Liver (tissue), 9 donors: Measurements from ENCODE around the gene MAP2K3. TPM values are rescaled to one million over a fixed set of nuclear protein-coding genes. Genes with fewer than 3 reads are reported as not detected.
"Not testable (repeated sequence)": the region's sequence is repeated elsewhere in the genome, so short reads cannot be mapped to it uniquely, and the experiment has no call there.

ENCODE experiments used
- DNase-seq: peaks from one replicate; pipeline ENCODE4 v3.0.0-alpha.2; 2017; ENCODE audit warnings: low spot score
- H3K27ac ChIP-seq, 2 donors: one replicate each; pipeline ENCODE4 v1.7.0; 2013; ENCODE audit warnings: inconsistent platforms in 2 of 2, low read length in 2 of 2, control low read depth in 1 of 2, low read depth in 1 of 2, mild to moderate bottlenecking in 1 of 2
- H3K27me3 ChIP-seq, 4 donors: one replicate each; pipeline versions ENCODE4 v1.6.1 to v1.7.0; 2013; ENCODE audit warnings: low read length in 3 of 4, inconsistent platforms in 1 of 4, mild to moderate bottlenecking in 1 of 4, moderate library complexity in 1 of 4; ENCODE audit not compliant: control insufficient read depth in 4 of 4, insufficient read depth in 4 of 4
- H3K36me3 ChIP-seq, 4 donors: one replicate each; pipeline versions ENCODE4 v1.6.1 to v1.7.0; 2013; ENCODE audit warnings: low read length in 3 of 4, mild to moderate bottlenecking in 3 of 4, low read depth in 1 of 4, moderate library complexity in 1 of 4; ENCODE audit not compliant: control insufficient read depth in 4 of 4, insufficient read depth in 3 of 4
- H3K4me1 ChIP-seq, 4 donors: one replicate each; pipeline versions ENCODE4 v1.6.1 to v1.7.0; 2013; ENCODE audit warnings: low read length in 3 of 4, mild to moderate bottlenecking in 3 of 4, moderate library complexity in 1 of 4; ENCODE audit not compliant: control insufficient read depth in 4 of 4, insufficient read depth in 4 of 4
- H3K4me3 ChIP-seq, 3 donors: one replicate each; pipeline versions ENCODE4 v1.6.1 to v1.7.0; 2013; ENCODE audit warnings: low read length in 3 of 3, control low read depth in 1 of 3, low read depth in 1 of 3, mild to moderate bottlenecking in 1 of 3
- H3K9ac ChIP-seq, 2 donors: one replicate each; pipeline ENCODE4 v1.7.0; 2013; ENCODE audit warnings: low read length in 2 of 2, mild to moderate bottlenecking in 2 of 2, moderate library complexity in 2 of 2, control low read depth in 1 of 2, low read depth in 1 of 2
- H3K9me3 ChIP-seq, 4 donors: one replicate each; pipeline versions ENCODE4 v1.6.1 to v1.7.0; 2013; ENCODE audit warnings: low read length in 3 of 4; ENCODE audit not compliant: control insufficient read depth in 4 of 4
- HNF4A ChIP-seq, 2 donors: conservative IDR thresholded peaks; 2 replicates each; pipeline ENCODE4 v1.6.1; 2016; ENCODE audit warnings: antibody characterized with exemption in 2 of 2, mild to moderate bottlenecking in 2 of 2
- RXRA ChIP-seq, 2 donors: IDR thresholded peaks; 2 replicates each; pipeline ENCODE4 v1.6.1; 2017 to 2018; ENCODE audit warnings: antibody characterized with exemption in 2 of 2, mild to moderate bottlenecking in 1 of 2
- SP1 ChIP-seq: IDR thresholded peaks from 2 replicates; pipeline ENCODE4 v1.6.1; 2018; ENCODE audit warnings: antibody characterized with exemption, mild to moderate bottlenecking
- WGBS: extraction: QIAGEN DNeasy Blood & Tissue Kit; methylation state at CpG from one replicate; pipeline ENCODE4 v1.1.7; 2013; 5-methylcytosine and 5-hydroxymethylcytosine counted together
- polyA plus RNA-seq, 2 donors: library from polyadenylated mRNA; stranded (reverse) in 1 of 2; unstranded in 1 of 2; fragments of 200-250 nt in 1 of 2; fragments of >200 nt in 1 of 2; fragmentation: Nextera tagmentation in 1 of 2; extraction: Ambion mirVana in 1 of 2; gene quantifications; one replicate each; pipeline versions ENCODE4 v1.2.1 to v1.2.3, GENCODE V29; 2013 to 2015
- total RNA-seq, 2 donors: library from RNA; depleted of rRNA; stranded (reverse); fragments of >200 nt; gene quantifications; one replicate each; pipeline ENCODE4 v1.2.3, GENCODE V29; 2014
- donor health status: healthy.
- donor health status: healthy.
- donor health status: healthy.
- donor health status: healthy.
- donor health status: healthy.

Gene MAP2K3
- total and polyA plus RNA-seq, 4 donors, result 21.6 to 88.4 (median 30.5) TPM

DNA sequence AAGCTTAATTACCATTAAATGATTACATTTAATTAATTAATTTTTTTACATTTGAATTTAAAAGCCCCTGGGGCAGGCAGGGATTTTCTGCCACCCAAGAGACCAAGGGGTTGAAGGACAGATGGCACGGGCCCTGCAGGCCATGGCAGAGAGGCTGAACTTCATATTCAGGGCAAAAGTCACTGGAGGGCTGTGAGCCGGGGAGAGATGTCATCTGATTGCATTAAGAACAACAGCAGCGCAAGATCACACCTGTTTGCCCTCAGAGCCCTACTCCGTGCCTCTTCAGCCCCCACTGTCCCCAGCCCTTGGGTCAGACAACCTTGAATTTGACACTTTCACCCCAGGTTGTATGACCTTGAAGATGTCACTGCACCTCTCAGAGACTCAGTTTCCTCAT lies 35.9 kb downstream of the MAP2K3 start:
- 59% methylated on average over 4 of the region's 4 CpGs for WGBS
- H3K27ac ChIP-seq, result not testable (repeated sequence)

GRCh38 chr17:21321061-21321460 lies 36.5 kb downstream of the MAP2K3 start:
- H3K4me1 ChIP-seq, H3K27ac ChIP-seq, H3K9me3 ChIP-seq, H3K4me3 ChIP-seq, H3K27me3 ChIP-seq, H3K9ac ChIP-seq, H3K36me3 ChIP-seq, DNase-seq: not testable (repeated sequence)
- 77% methylated on average over 9 of the region's 9 CpGs for WGBS

More for the DNA sequence above, 35.9 kb downstream of the MAP2K3 start:
- not testable (repeated sequence) for H3K4me3 ChIP-seq, H3K27me3 ChIP-seq, H3K36me3 ChIP-seq, H3K9ac ChIP-seq, DNase-seq, H3K4me1 ChIP-seq, H3K9me3 ChIP-seq
- peak; percentile 63 to 84 for TF ChIP-seq RXRA (IDR thresholded peaks at IDR 0.05)
- TF ChIP-seq SP1, result peak; percentile 31
- peak; percentile 36 to 82 for TF ChIP-seq HNF4A (conservative IDR thresholded peaks at IDR 0.05)

- 81% methylated on average over 9 of the region's 9 CpGs for WGBS
- not testable (repeated sequence) for H3K36me3 ChIP-seq, H3K4me1 ChIP-seq, H3K9ac ChIP-seq, H3K9me3 ChIP-seq, H3K4me3 ChIP-seq, DNase-seq, H3K27me3 ChIP-seq
- H3K27ac ChIP-seq, result peak overlapping the region in 1 of 2 donors; percentile 69
Observed at GRCh38 chr17:21321744-21322191, 37.3 kb downstream of the MAP2K3 start.

- not testable (repeated sequence) for H3K4me1 ChIP-seq, H3K27ac ChIP-seq, H3K27me3 ChIP-seq, H3K9me3 ChIP-seq, DNase-seq, H3K9ac ChIP-seq, H3K36me3 ChIP-seq
- 49% methylated on average over 33 of the region's 37 CpGs for WGBS
- peak overlapping the region in 2 of 3 donors; percentile 40 to 52 for H3K4me3 ChIP-seq
Observed at GRCh38 chr17:21323257-21324111, 39.0 kb downstream of the MAP2K3 start.

- not testable (repeated sequence) for H3K9ac ChIP-seq, H3K9me3 ChIP-seq, H3K4me3 ChIP-seq, H3K4me1 ChIP-seq, DNase-seq, H3K27ac ChIP-seq, H3K27me3 ChIP-seq, H3K36me3 ChIP-seq
- WGBS, result 79% methylated on average over 5 of the region's 5 CpGs
Observed at GRCh38 chr17:21324741-21325140, 40.2 kb downstream of the MAP2K3 start.

DNA sequence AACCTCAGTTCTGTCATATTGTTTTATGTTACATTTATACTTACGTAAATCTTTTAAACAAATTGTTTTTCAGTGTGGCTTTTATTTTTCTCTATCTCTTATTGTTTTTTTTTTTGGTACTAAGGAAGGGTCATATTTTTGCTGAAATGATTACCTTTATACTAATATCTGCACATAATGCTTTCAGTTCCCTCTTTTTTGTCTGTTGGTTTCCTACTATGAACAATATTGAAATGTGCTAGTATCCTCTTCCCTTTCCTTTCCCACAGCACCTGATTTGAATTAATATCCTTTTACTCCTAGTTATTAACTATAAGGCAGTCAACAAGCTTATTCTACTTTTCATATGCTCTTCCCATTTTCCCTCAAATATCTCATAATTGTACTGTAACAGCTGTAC lies 43.4 kb downstream of the MAP2K3 start:
- not testable (repeated sequence) for DNase-seq, H3K4me1 ChIP-seq, H3K9ac ChIP-seq, H3K4me3 ChIP-seq, H3K27ac ChIP-seq, H3K9me3 ChIP-seq, H3K36me3 ChIP-seq, H3K27me3 ChIP-seq
- 67% methylated on average over 1 of the region's 1 CpG for WGBS

GRCh38 chr17:21328778-21329177 lies 44.3 kb downstream of the MAP2K3 start:
- H3K4me3 ChIP-seq, H3K27ac ChIP-seq, H3K36me3 ChIP-seq, H3K27me3 ChIP-seq, H3K9me3 ChIP-seq, H3K9ac ChIP-seq, DNase-seq, H3K4me1 ChIP-seq: not testable (repeated sequence)
- WGBS, result 61% methylated on average over 2 of the region's 2 CpGs
